Stimulated activated CD4-positive, alpha-beta T cell treated with anti-CD3 and anti-CD28 coated beads, Interleukin-15, amount 100 ng/mL, for 48 hours (primary cell): ENCODE data around the gene COX4I1.
"Not testable (repeated sequence)": the region's sequence is repeated elsewhere in the genome, so short reads cannot be mapped to it uniquely, and the experiment has no call there.

Source experiments
- DNase-seq, 2 donors: peaks; one replicate each; pipeline ENCODE4 v3.0.0-alpha.2; 2020; ENCODE audit warnings: low read depth in 2 of 2

Gene COX4I1

GRCh38 chr16:85823328-85823920 is 23.9 kb downstream of the COX4I1 start:
- no peak for DNase-seq

- no peak for DNase-seq
Measured at GRCh38 chr16:85824161-85825135, 25.0 kb downstream of the COX4I1 start.

- no peak for DNase-seq
Measured at GRCh38 chr16:85825326-85825725, 25.8 kb downstream of the COX4I1 start.

GRCh38 chr16:85826686-85827247 is 27.3 kb downstream of the COX4I1 start:
- no peak for DNase-seq

GRCh38 chr16:85828166-85828565 is 28.7 kb downstream of the COX4I1 start:
- DNase-seq: no peak

- no peak for DNase-seq
Measured at GRCh38 chr16:85829171-85829719, 29.8 kb downstream of the COX4I1 start.

GRCh38 chr16:85829751-85830445 is 30.4 kb downstream of the COX4I1 start:
- no peak for DNase-seq

- no peak for DNase-seq
Measured at GRCh38 chr16:85830821-85831220, 31.3 kb downstream of the COX4I1 start.

- DNase-seq: no peak
Measured at GRCh38 chr16:85832570-85833218, 33.2 kb downstream of the COX4I1 start.

- no peak for DNase-seq
Measured at GRCh38 chr16:85833219-85833920, 33.9 kb downstream of the COX4I1 start.

GRCh38 chr16:85834741-85835140 is 35.2 kb downstream of the COX4I1 start:
- DNase-seq: no peak

GRCh38 chr16:85835227-85835751 is 35.8 kb downstream of the COX4I1 start:
- no peak for DNase-seq

GRCh38 chr16:85835956-85836705 is 36.6 kb downstream of the COX4I1 start:
- no peak for DNase-seq

- no peak for DNase-seq
Measured at GRCh38 chr16:85836706-85837582, 37.4 kb downstream of the COX4I1 start.

- not testable (repeated sequence) for DNase-seq
Measured at GRCh38 chr16:85837654-85838053, 38.2 kb downstream of the COX4I1 start.

- no peak for DNase-seq
Measured at GRCh38 chr16:85838381-85838780, 38.9 kb downstream of the COX4I1 start.

- DNase-seq: no peak
Measured at GRCh38 chr16:85838876-85839585, 39.5 kb downstream of the COX4I1 start.

GRCh38 chr16:85839681-85840240 is 40.3 kb downstream of the COX4I1 start:
- no peak for DNase-seq
